Measurements from ENCODE around the gene DMP1.

Gene DMP1

GRCh38 chr4:87704001-87704400 is 53.9 kb downstream of the DMP1 start:
- Histone ChIP-seq H3K9me3 (replicated peaks; ENCODE audit: insufficient read depth, low read length) (no peaks in the 10 kb centered on the region), H4K20me1 (ENCODE audit: insufficient read depth, low read length) (no peaks in the 10 kb centered on the region), H3K27ac (ENCODE audit: low read length) (no peak overlapping the region), H3K4me3 (ENCODE audit: low read length) (no peak overlapping the region), H3K4me1 (ENCODE audit: low read length) (peaks cover 22% of the 10 kb centered on the region), H3K27me3 (replicated peaks; ENCODE audit: insufficient read depth, low read length) (no peaks in the 10 kb centered on the region), H2AFZ (ENCODE audit: low read length) (no peak overlapping the region), H3K79me2 (ENCODE audit: low read length) (no peaks in the 10 kb centered on the region), H3K36me3 (replicated peaks; ENCODE audit: insufficient read depth, low read length) (no peaks in the 10 kb centered on the region), H3K9me2 (replicated peaks; ENCODE audit: insufficient read depth, low read length) (no peaks in the 10 kb centered on the region), H3K9ac (ENCODE audit: low read length) (no peak overlapping the region), H3K4me2 (ENCODE audit: low read depth, low read length) (no peak overlapping the region), H3F3A (ENCODE audit: insufficient read depth, low read length) (no peaks in the 10 kb centered on the region)
- TF ChIP-seq CTCF (IDR thresholded peaks at IDR 0.05; ENCODE audit: low read length), result no peak
- no peak for DNase-seq

DNA sequence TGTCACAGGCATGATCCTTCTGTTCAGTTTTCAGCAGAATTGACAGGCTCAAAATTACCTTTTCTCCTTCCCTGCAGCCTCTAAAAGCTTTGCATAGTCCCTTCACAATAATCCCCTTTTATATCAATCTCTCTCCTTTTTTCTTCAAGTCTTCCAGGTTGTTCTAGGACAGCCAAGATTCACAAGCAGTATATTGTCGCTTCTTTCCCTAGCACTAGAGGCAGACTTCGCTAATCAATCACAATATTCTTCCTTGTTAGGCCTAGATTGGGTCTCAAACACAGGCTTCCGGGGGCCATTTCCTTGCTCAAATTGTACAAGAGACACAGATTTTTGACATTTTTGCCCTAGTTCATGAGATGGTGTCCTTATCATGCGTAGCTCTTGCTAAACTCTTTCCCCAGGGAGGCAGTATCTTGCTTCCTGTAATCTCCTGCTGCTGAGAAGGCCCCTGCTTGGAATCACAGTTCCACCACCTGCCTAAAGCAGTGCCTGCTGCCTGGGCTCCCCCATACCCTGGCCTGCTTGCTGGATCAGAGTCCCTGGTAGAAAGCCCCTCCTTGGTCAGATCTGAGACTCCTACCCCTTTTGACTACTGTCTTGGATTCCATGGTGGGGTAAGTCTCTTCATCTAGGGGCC is 57.3 kb downstream of the DMP1 start:
- TF ChIP-seq EZH2phosphoT487 (IDR thresholded peaks at IDR 0.05; ENCODE audit: low read length) (no peak), EZH2 (optimal IDR thresholded peaks at IDR 0.05; ENCODE audit: low read depth, low read length) (no peak), CTCF (IDR thresholded peaks at IDR 0.05; ENCODE audit: low read length) (no peak)
- Histone ChIP-seq H3K36me3 (replicated peaks; ENCODE audit: insufficient read depth, low read length) (no peaks in the 10 kb centered on the region), H3K4me2 (ENCODE audit: low read depth, low read length) (no peak overlapping the region)

More for the DNA sequence above, 57.3 kb downstream of the DMP1 start:
- Histone ChIP-seq H4K20me1 (ENCODE audit: insufficient read depth, low read length) (no peaks in the 10 kb centered on the region), H3K9me3 (replicated peaks; ENCODE audit: insufficient read depth, low read length) (no peaks in the 10 kb centered on the region), H3K79me2 (ENCODE audit: low read length) (no peaks in the 10 kb centered on the region), H3K27me3 (replicated peaks; ENCODE audit: insufficient read depth, low read length) (no peaks in the 10 kb centered on the region), H2AFZ (ENCODE audit: low read length) (no peak overlapping the region), H3K27ac (ENCODE audit: low read length) (no peak overlapping the region), H3F3A (ENCODE audit: insufficient read depth, low read length) (no peaks in the 10 kb centered on the region), H3K9me2 (replicated peaks; ENCODE audit: insufficient read depth, low read length) (no peaks in the 10 kb centered on the region), H3K4me3 (ENCODE audit: low read length) (no peak overlapping the region), H3K4me1 (ENCODE audit: low read length) (peaks cover 22% of the 10 kb centered on the region), H3K9ac (ENCODE audit: low read length) (no peak overlapping the region)
- DNase-seq, result no peak
